Activated CD8-positive, alpha-beta T cell treated with anti-CD3 and anti-CD28 coated beads for 36 hours (primary cell): ENCODE measurements around the gene CYP1B1. TPM values are rescaled to one million over a fixed set of nuclear protein-coding genes. Genes with fewer than 3 reads are reported as not detected.
"Not testable (repeated sequence)": the region's sequence is repeated elsewhere in the genome, so short reads cannot be mapped to it uniquely, and the experiment has no call there.

ENCODE experiments used
- ATAC-seq: fragments of 200-7000 bp; cut with Tn5 transposase; one replicate; pipeline ENCODE4 v1.10.0; 2021; ENCODE audit warnings: mild to moderate bottlenecking, moderate library complexity
- CTCF ChIA-PET: fragments of 350-600 bp; sonication (Branson Sonifier 250); formaldehyde crosslinking; loops from one replicate; lab custom pipeline; 2021; ENCODE audit warnings: antibody characterized with exemption; lab: Charles Lee
- POLR2A ChIA-PET: fragments of 350-600 bp; sonication (Branson Sonifier 250); formaldehyde crosslinking; loops from one replicate; lab custom pipeline; 2021; ENCODE audit warnings: antibody characterized with exemption; lab: Charles Lee
- DNase-seq: peaks from one replicate; pipeline ENCODE4 v3.0.0-alpha.2; 2020
- H3K27ac Mint-ChIP-seq: one replicate; pipeline ENCODE4 v1.8.0; 2021; ENCODE audit warnings: mild to moderate bottlenecking, mixed read lengths
- H3K27me3 Mint-ChIP-seq: one replicate; pipeline ENCODE4 v1.8.0; 2021; ENCODE audit warnings: mixed read lengths
- H3K36me3 Mint-ChIP-seq: one replicate; pipeline ENCODE4 v1.8.0; 2021; ENCODE audit warnings: low read depth, mixed read lengths
- H3K4me1 Mint-ChIP-seq: one replicate; pipeline ENCODE4 v1.8.0; 2021; ENCODE audit warnings: low read depth, mixed read lengths
- H3K4me3 Mint-ChIP-seq: one replicate; pipeline ENCODE4 v1.8.0; 2021; ENCODE audit warnings: mild to moderate bottlenecking, moderate library complexity, mixed read lengths
- H3K9me3 Mint-ChIP-seq: one replicate; pipeline ENCODE4 v1.8.0; 2021; ENCODE audit warnings: mixed read lengths
- intact Hi-C: fragments of 100-400 bp; cut with micrococcal nuclease; formaldehyde crosslinking; loops from one replicate; pipeline ENCODE4 v1.10.0; 2022
- total RNA-seq, 2 experiments: library from RNA; stranded (reverse); gene quantifications; one replicate each; pipeline ENCODE4 v1.2.3, GENCODE V29; 2021
- TF ChIP-seq, protein P1 (sequence below): fragments of 200-600 bp; IDR thresholded peaks from one replicate; pipeline ENCODE4 v1.8.0; 2022; ENCODE audit warnings: antibody characterized with exemption, mild to moderate bottlenecking

CYP1B1 gene
- total RNA-seq, 2 experiments from 2014 or later: 2.2 to 3.6 TPM

GRCh38 chr2:38092196-38092902, 16.4 kb upstream of the CYP1B1 start:
- DNase-seq (no peak), ATAC-seq (no peak)
- no peaks in the 10 kb centered on the region for H3K9me3 Mint-ChIP-seq
- H3K4me1 Mint-ChIP-seq: peaks cover 3% of the 10 kb centered on the region
- no peak overlapping the region for H3K4me3 Mint-ChIP-seq
- intact Hi-C loops: no loop called here
- H3K27me3 Mint-ChIP-seq: peaks cover 32% of the 10 kb centered on the region
- H3K36me3 Mint-ChIP-seq: no peaks in the 10 kb centered on the region
- CTCF ChIA-PET: interaction anchor here (1.0 to 1.4 kb wide), 3 partner anchors 11 to 14 kb away, joined by 3 to 4 read pairs (median 3); no protein-coding TSS in a partner anchor
- TF ChIP-seq, protein P1, sequence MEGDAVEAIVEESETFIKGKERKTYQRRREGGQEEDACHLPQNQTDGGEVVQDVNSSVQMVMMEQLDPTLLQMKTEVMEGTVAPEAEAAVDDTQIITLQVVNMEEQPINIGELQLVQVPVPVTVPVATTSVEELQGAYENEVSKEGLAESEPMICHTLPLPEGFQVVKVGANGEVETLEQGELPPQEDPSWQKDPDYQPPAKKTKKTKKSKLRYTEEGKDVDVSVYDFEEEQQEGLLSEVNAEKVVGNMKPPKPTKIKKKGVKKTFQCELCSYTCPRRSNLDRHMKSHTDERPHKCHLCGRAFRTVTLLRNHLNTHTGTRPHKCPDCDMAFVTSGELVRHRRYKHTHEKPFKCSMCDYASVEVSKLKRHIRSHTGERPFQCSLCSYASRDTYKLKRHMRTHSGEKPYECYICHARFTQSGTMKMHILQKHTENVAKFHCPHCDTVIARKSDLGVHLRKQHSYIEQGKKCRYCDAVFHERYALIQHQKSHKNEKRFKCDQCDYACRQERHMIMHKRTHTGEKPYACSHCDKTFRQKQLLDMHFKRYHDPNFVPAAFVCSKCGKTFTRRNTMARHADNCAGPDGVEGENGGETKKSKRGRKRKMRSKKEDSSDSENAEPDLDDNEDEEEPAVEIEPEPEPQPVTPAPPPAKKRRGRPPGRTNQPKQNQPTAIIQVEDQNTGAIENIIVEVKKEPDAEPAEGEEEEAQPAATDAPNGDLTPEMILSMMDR: no peak
- H3K27ac Mint-ChIP-seq: no peak overlapping the region
- POLR2A ChIA-PET: interaction anchor here (1.0 kb wide), 1 partner anchor 15 kb away, joined by 3 read pairs; no protein-coding TSS in a partner anchor

DNA sequence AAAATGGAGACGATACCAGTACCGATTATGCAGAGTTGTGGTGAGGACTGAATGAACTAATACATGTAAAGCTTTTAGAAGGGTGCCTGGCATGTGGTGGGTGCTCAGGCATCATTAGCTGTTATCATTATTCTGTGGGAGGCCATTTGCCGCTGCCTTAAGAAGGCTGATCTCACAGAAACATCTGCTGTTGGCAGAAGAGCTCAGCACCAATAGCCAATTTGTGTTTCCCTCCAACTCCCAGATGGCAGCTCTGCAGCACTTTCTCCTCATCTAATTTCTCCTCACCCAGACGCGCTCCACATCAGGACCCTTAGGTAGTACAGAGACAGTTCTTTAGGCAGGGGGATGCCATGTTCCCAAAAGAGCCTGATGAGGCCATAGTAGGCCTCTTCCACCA, 15.8 kb upstream of the CYP1B1 start:
- Mint-ChIP-seq H3K27me3 (peaks cover 32% of the 10 kb centered on the region), H3K36me3 (no peaks in the 10 kb centered on the region), H3K27ac (no peak overlapping the region), H3K4me3 (no peak overlapping the region), H3K9me3 (no peaks in the 10 kb centered on the region), H3K4me1 (peaks cover 3% of the 10 kb centered on the region)
- ATAC-seq (no peak), DNase-seq (no peak)
- TF ChIP-seq, protein P1: no peak
- intact Hi-C loops: no loop called here
- POLR2A ChIA-PET: interaction anchor here (1.0 kb wide), 1 partner anchor 14 kb away, joined by 3 read pairs; no protein-coding TSS in a partner anchor
- CTCF ChIA-PET: interaction anchor here (1.0 to 1.4 kb wide), 3 partner anchors 11 to 14 kb away, joined by 3 to 4 read pairs (median 3); no protein-coding TSS in a partner anchor

DNA sequence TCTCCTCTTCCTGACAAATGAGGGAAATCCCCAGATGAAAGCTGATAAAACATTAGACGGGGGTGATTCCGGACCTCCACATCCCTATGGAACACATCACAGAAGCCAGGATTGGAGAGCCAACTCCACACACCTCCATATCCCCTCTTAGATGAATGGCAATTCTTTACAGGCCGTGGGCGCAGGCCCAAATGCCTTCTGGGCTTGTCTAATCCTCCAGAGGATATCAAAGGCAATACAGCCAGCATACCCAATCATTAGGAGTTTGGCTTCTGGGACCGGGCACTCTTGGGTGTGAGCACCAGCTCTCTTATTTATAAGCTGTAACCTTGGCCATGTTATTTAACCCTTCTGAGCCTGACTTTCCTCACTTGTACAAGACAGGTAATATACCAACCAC, 15.0 kb upstream of the CYP1B1 start:
- CTCF ChIA-PET: no interaction called here
- Mint-ChIP-seq H3K9me3 (no peaks in the 10 kb centered on the region), H3K36me3 (no peaks in the 10 kb centered on the region), H3K4me3 (no peak overlapping the region), H3K27me3 (peaks cover 32% of the 10 kb centered on the region), H3K27ac (no peak overlapping the region), H3K4me1 (peaks cover 2% of the 10 kb centered on the region)
- DNase-seq: no peak
- POLR2A ChIA-PET: no interaction called here
- TF ChIP-seq, protein P1: no peak
- ATAC-seq: no peak
- intact Hi-C loops: no loop called here

GRCh38 chr2:38090212-38090611, 14.3 kb upstream of the CYP1B1 start:
- DNase-seq, ATAC-seq, H3K36me3 Mint-ChIP-seq, intact Hi-C loops, POLR2A ChIA-PET, CTCF ChIA-PET, H3K27ac Mint-ChIP-seq, H3K4me3 Mint-ChIP-seq, H3K4me1 Mint-ChIP-seq, H3K9me3 Mint-ChIP-seq: not testable (repeated sequence)
- peaks cover 31% of the 10 kb centered on the region for H3K27me3 Mint-ChIP-seq

DNA sequence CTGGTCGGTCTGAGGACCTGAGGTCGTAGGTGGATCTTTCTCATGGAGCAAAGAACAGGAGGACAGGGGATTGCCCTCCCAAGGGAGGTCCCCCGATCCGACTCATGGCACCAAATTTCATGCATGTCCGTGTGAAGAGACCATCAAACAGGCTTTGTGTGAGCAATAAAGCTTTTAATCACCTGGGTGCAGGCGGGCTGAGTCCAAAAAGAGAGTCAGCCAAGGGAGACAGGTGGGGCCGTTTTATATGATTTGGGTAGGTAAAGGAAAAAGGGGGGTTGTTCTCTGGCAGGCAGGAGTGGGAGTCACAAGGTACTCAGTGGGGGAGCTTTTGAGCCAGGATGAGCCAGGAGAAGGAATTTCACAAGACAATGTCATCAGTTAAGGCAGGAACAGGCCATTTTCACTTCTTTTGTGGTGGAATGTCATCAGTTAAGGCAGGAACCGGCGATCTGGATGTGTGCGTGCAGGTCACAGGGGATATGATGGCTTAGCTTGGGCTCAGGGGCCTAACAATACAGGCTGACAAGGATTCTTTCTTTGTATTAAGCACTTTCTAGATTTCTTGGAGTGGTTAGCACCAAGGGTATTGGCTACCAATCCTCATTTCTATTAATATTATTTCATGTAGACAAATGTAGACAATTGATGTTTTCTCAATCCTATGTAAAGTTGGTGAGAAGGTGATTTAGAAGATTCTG, 10.2 kb upstream of the CYP1B1 start:
- ATAC-seq, CTCF ChIA-PET, H3K27ac Mint-ChIP-seq, POLR2A ChIA-PET, intact Hi-C loops, H3K4me3 Mint-ChIP-seq, H3K9me3 Mint-ChIP-seq, H3K4me1 Mint-ChIP-seq, H3K36me3 Mint-ChIP-seq, DNase-seq: not testable (repeated sequence)
- peaks cover 33% of the 10 kb centered on the region for H3K27me3 Mint-ChIP-seq

DNA sequence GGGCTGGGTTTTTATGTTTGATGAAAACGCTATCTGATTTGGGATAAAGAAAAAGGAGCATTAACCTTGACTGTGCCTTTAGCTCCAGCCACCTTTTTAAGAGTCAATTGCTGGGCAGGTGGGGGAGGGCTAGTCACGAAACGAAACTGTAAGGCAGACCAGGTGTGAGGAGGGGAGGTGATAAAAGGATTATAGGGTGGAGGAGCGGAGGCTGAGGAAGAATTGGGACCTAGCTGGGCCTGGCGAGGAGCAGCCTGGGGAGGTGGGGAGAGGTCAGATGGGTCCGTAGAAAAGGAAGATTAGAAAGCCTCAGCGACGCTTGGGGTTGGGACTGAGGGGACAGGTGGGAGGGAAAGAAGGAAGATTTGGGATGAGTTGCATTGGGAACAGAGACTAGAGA, 8.6 kb upstream of the CYP1B1 start:
- ATAC-seq, H3K36me3 Mint-ChIP-seq, H3K4me3 Mint-ChIP-seq, CTCF ChIA-PET, DNase-seq, H3K27ac Mint-ChIP-seq, H3K4me1 Mint-ChIP-seq, H3K9me3 Mint-ChIP-seq, intact Hi-C loops, POLR2A ChIA-PET: not testable (repeated sequence)
- H3K27me3 Mint-ChIP-seq: peaks cover 41% of the 10 kb centered on the region

DNA sequence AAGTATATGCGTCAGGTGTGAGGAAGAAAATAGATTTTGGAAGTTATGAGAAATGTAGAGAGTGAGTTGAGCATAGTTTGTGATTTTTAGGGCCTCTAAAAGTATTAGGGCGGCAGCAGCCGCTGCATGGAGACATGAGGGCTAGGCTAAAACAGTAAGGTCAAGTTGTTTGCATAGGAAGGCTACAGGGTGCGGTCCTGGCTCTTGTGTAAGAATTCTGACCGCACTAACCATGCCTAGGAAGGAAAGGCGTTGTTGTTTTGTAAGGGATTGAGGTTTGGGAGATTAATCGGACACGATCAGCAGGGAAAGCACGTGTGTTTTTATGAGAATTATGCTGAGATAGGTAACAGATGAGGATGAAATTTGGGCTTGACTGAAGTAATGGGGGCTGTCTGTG, 6.8 kb upstream of the CYP1B1 start:
- intact Hi-C loops, DNase-seq, H3K4me3 Mint-ChIP-seq, H3K36me3 Mint-ChIP-seq, ATAC-seq, H3K27ac Mint-ChIP-seq, CTCF ChIA-PET, H3K4me1 Mint-ChIP-seq, POLR2A ChIA-PET, H3K9me3 Mint-ChIP-seq: not testable (repeated sequence)
- peaks cover 44% of the 10 kb centered on the region for H3K27me3 Mint-ChIP-seq
